Measurements from ENCODE around the gene DNAJC5. TPM values are rescaled to one million over a fixed set of nuclear protein-coding genes. Genes with fewer than 3 reads are reported as not detected.

The DNAJC5 gene
- total RNA-seq, 1 donor from 2014 or later, result 42.3 TPM

GRCh38 chr20:63976980-63977738 lies 82.2 kb downstream of the DNAJC5 start:
- Mint-ChIP-seq H3K27ac (peak overlapping the region; percentile 92), H3K4me3 (peak overlapping the region; percentile 87), H3K36me3 (ENCODE audit: low read depth) (peaks cover 34% of the 10 kb centered on the region), H3K27me3 (no peaks in the 10 kb centered on the region), H3K9me3 (no peaks in the 10 kb centered on the region), H3K4me1 (peaks cover 54% of the 10 kb centered on the region)
- intact Hi-C loops (cut with micrococcal nuclease), result loop anchor here (5.0 to 10.0 kb wide), 2 partner anchors 242 to 440 kb away; partner anchors contain the start of genes LIME1, PTK6 and SLC2A4RG
- DNase-seq, result peak; percentile 64

- H3K36me3 Mint-ChIP-seq (ENCODE audit: low read depth), result peaks cover 39% of the 10 kb centered on the region
- intact Hi-C loops (cut with micrococcal nuclease), result loop anchor here (5.0 to 10.0 kb wide), 2 partner anchors 243 to 441 kb away; partner anchors contain the start of genes LIME1, PTK6 and SLC2A4RG
Measured at GRCh38 chr20:63977739-63978276, 82.9 kb downstream of the DNAJC5 start.

DNA sequence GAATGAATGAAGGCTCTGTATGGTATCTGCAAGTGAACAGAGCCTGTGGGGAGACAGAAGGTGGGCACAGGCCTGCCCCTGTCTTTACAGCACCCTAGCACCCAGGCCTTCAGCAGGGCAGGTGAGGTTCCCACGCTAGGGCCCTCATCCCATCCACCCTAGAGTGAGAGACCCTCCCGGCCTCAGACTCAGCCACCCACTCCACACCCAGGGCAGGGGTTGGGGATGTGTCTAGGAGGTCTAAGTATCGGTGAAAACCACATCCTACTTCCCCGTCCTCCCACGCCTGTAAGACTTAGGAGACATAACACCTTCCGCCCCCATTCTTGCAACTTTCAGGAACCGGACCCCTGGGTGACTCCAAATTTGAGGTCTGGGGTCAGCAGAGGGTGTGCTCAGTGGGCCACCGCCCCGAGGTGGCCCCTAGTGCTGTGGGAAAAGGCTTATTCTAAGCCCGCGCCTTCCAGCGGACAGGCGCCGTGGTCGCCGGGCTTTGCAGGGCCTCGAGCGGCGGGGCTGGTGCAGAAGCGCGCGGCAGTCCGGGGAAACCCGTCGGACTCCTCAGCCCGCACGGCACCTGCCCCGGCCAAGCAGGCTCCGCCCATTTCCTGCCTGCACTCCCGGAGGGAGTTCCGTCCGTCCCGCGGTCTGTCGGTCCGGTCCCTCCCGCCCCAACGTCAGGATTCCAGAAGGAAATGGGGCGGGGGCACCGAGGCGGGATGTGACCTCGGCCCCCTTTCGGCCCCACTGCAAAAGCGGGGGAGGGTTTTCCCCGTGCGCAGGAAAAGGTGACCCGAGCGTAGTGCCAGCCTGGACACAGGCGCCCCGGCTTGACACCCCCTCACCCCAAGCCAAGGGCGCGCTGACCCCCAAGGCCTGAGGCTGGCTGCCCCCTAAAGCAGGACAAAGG lies 83.6 kb downstream of the DNAJC5 start:
- DNase-seq, result peak; percentile 92
- Mint-ChIP-seq H3K36me3 (ENCODE audit: low read depth) (peaks cover 41% of the 10 kb centered on the region), H3K9me3 (no peaks in the 10 kb centered on the region), H3K27ac (peak overlapping the region; percentile 92), H3K4me1 (peaks cover 61% of the 10 kb centered on the region), H3K4me3 (peak overlapping the region; percentile 87), H3K27me3 (no peaks in the 10 kb centered on the region)
- intact Hi-C loops (cut with micrococcal nuclease), result loop anchor here (5.0 to 10.0 kb wide), 2 partner anchors 244 to 441 kb away; partner anchors contain the start of genes LIME1, PTK6 and SLC2A4RG

More at GRCh38 chr20:63977739-63978276, 82.9 kb downstream of the DNAJC5 start:
- H3K27me3 Mint-ChIP-seq, result no peaks in the 10 kb centered on the region
- peak overlapping the region; percentile 92 for H3K27ac Mint-ChIP-seq
- H3K4me1 Mint-ChIP-seq, result peaks cover 59% of the 10 kb centered on the region
- peak; percentile 86 for DNase-seq
- no peaks in the 10 kb centered on the region for H3K9me3 Mint-ChIP-seq
- peak overlapping the region; percentile 87 for H3K4me3 Mint-ChIP-seq

DNA sequence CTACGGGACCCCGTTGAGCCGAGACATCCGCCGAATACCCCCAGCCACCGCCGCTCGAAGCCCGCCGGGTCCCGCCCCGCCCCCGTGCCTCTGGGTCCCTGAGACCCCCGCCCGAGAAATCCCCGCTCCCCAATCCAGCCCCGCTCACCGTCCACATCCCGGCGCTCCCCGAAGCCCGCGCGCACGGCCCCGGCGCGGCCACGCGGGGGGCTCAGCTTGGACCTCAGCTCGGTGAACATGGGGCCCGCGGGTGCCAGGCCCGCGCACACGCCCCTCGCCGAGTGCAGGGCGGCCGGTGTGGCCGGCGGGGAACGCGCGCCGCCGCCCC lies 84.3 kb downstream of the DNAJC5 start:
- Mint-ChIP-seq H3K4me3 (peak overlapping the region; percentile 87), H3K9me3 (no peaks in the 10 kb centered on the region), H3K27me3 (no peaks in the 10 kb centered on the region), H3K36me3 (ENCODE audit: low read depth) (peaks cover 38% of the 10 kb centered on the region), H3K4me1 (peaks cover 57% of the 10 kb centered on the region), H3K27ac (peak overlapping the region; percentile 92)
- no peak for DNase-seq
- intact Hi-C loops (cut with micrococcal nuclease), result loop anchor here (5.0 to 10.0 kb wide), 2 partner anchors 244 to 442 kb away; partner anchors contain the start of genes LIME1, PTK6 and SLC2A4RG

- Mint-ChIP-seq H3K4me3 (peak within 1 kb of the TSS; percentile 99), H3K36me3 (ENCODE audit: low read depth) (peaks cover 41% of the 10 kb centered on the region), H3K27ac (peak within 1 kb of the TSS; percentile 100), H3K4me1 (peaks cover 61% of the 10 kb centered on the region), H3K27me3 (no peaks in the 10 kb centered on the region), H3K9me3 (no peaks in the 10 kb centered on the region)
- intact Hi-C loops (cut with micrococcal nuclease), result loop anchor here (1.0 to 10.0 kb wide), 8 partner anchors 59 to 442 kb away; partner anchors contain the start of genes DNAJC5, GMEB2, LIME1 and PTK6
- peak; percentile 90 for DNase-seq
Measured at GRCh38 chr20:63979557-63980316, 84.8 kb downstream of the DNAJC5 start, which contains the start of gene SAMD10. Gene SAMD10, minus strand, starts transcription at chr20:63979642. Its CDS starts 175 bp downstream, at chr20:63979467.

DNA sequence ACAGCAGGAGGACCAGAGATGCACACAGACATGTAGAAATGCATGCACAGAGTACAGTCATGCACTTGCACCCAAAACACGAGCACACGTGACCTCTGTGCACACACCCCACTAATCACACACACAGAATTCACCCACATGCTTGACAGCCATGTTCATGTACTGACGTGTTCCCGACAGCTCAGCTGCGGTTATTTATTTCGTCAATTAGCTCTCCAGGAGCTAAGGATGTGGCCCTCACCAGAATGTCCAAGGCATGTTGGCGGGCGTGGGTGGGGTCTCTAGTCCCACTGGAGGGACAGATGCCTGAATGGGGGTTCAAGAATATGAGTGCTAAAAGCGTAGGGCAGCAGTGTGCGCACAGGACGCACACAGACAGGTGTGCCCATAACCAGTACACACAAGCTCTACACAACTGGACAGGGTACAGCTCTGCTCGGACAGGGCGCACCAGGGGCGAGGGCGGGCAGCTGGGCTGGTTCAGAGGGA lies 85.4 kb downstream of the DNAJC5 start:
- DNase-seq, result no peak
- H3K9me3 Mint-ChIP-seq, result no peaks in the 10 kb centered on the region
- H3K4me3 Mint-ChIP-seq, result peak overlapping the region; percentile 99
- no peaks in the 10 kb centered on the region for H3K27me3 Mint-ChIP-seq
- intact Hi-C loops (cut with micrococcal nuclease), result loop anchor here (1.0 to 5.0 kb wide), 6 partner anchors 58 to 354 kb away; partner anchors contain the start of genes DNAJC5, GMEB2, TCEA2 and TPD52L2
- peaks cover 60% of the 10 kb centered on the region for H3K4me1 Mint-ChIP-seq
- peak overlapping the region; percentile 100 for H3K27ac Mint-ChIP-seq
- H3K36me3 Mint-ChIP-seq (ENCODE audit: low read depth), result peaks cover 40% of the 10 kb centered on the region

GRCh38 chr20:63980806-63981728 lies 86.1 kb downstream of the DNAJC5 start, which contains the start of gene PRPF6:
Gene PRPF6, plus strand, starts transcription at chr20:63981132. Its CDS starts 114 bp downstream, at chr20:63981246.
- peaks cover 43% of the 10 kb centered on the region for H3K36me3 Mint-ChIP-seq (ENCODE audit: low read depth)
- intact Hi-C loops (cut with micrococcal nuclease), result loop anchor here (1.0 to 5.0 kb wide), 7 partner anchors 25 to 354 kb away; partner anchors contain the start of genes DNAJC5, GMEB2, TCEA2 and TPD52L2
- H3K27me3 Mint-ChIP-seq, result no peaks in the 10 kb centered on the region
- peak; percentile 99 for DNase-seq
- H3K27ac Mint-ChIP-seq, result peak within 1 kb of the TSS; percentile 100
- no peaks in the 10 kb centered on the region for H3K9me3 Mint-ChIP-seq
- peaks cover 58% of the 10 kb centered on the region for H3K4me1 Mint-ChIP-seq
- peak within 1 kb of the TSS; percentile 99 for H3K4me3 Mint-ChIP-seq

DNA sequence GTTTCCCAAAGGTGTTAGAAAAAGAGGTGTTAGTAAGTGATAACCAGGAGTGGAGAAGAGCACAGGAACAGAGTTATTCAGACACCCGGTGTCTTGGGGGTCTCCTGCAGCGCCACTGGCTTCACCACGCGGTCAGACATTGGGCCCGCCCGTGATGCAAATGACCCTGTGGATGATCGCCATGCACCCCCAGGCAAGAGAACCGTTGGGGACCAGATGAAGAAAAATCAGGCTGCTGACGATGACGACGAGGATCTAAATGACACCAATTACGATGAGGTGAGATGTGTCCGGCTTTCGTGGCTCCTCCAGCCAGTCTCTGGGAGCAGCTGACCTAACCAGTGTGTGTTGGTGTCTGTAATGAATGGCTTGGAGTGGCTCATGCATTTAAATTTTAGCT lies 88.0 kb downstream of the DNAJC5 start:
- peak overlapping the region; percentile 40 for H3K4me3 Mint-ChIP-seq
- H3K36me3 Mint-ChIP-seq (ENCODE audit: low read depth), result peaks cover 44% of the 10 kb centered on the region
- no peak overlapping the region for H3K27ac Mint-ChIP-seq

More for the DNA sequence above, 88.0 kb downstream of the DNAJC5 start:
- Mint-ChIP-seq H3K27me3 (no peaks in the 10 kb centered on the region), H3K4me1 (peaks cover 43% of the 10 kb centered on the region), H3K9me3 (no peaks in the 10 kb centered on the region)
- no peak for DNase-seq
- intact Hi-C loops (cut with micrococcal nuclease), result loop anchor here (5.0 kb wide), 1 partner anchor 139 kb away; no protein-coding TSS in a partner anchor

Other genes with a start within 250 kb of the DNAJC5 start
- gene STMN3, start 241.7 kb upstream of the DNAJC5 start, total RNA-seq, result 9.7 and 10.7 TPM in 2 replicates
- gene RTEL1, start 236.8 kb upstream of the DNAJC5 start, total RNA-seq, result 60.7 and 64.7 TPM in 2 replicates
- gene TNFRSF6B, start 198.5 kb upstream of the DNAJC5 start, total RNA-seq, result not detected in 2 replicates
- gene ARFRP1, start 187.2 kb upstream of the DNAJC5 start, total RNA-seq, result 63.4 and 70.4 TPM in 2 replicates
- 37.3 and 38.1 TPM in 2 replicates for gene ZGPAT, start 187.1 kb upstream of the DNAJC5 start, total RNA-seq
- 10.1 and 12.2 TPM in 2 replicates for gene LIME1, start 158.5 kb upstream of the DNAJC5 start, total RNA-seq
- 41.0 and 43.6 TPM in 2 replicates for gene SLC2A4RG, start 155.3 kb upstream of the DNAJC5 start, total RNA-seq
- 0.84 and 1.0 TPM in 2 replicates for gene ZBTB46, start 63.9 kb upstream of the DNAJC5 start, total RNA-seq
- gene ABHD16B, start 33.6 kb upstream of the DNAJC5 start, total RNA-seq, result 0.19 TPM in 1 of 2 replicates, not detected in the other
- 75.9 and 78.8 TPM in 2 replicates for gene TPD52L2, start 29.9 kb upstream of the DNAJC5 start, total RNA-seq
- gene UCKL1, start 61.3 kb downstream of the DNAJC5 start, total RNA-seq, result 48.1 and 49.5 TPM in 2 replicates
- 26.0 and 26.9 TPM in 2 replicates for gene ZNF512B, start 74.8 kb downstream of the DNAJC5 start, total RNA-seq
- gene SAMD10, start 84.5 kb downstream of the DNAJC5 start, total RNA-seq, result 34.4 and 37.5 TPM in 2 replicates
- 79.5 and 81.3 TPM in 2 replicates for gene PRPF6, start 86.0 kb downstream of the DNAJC5 start, total RNA-seq
- gene C20orf204, start 141.1 kb downstream of the DNAJC5 start, total RNA-seq, result 5.5 and 6.8 TPM in 2 replicates
- 0.84 and 0.92 TPM in 2 replicates for gene SOX18, start 154.5 kb downstream of the DNAJC5 start, total RNA-seq
- gene TCEA2, start 168.1 kb downstream of the DNAJC5 start, total RNA-seq, result 35.4 and 36.8 TPM in 2 replicates
- 50.0 TPM in 2 replicates for gene RGS19, start 184.4 kb downstream of the DNAJC5 start, total RNA-seq
- 0.23 and 0.28 TPM in 2 replicates for gene OPRL1, start 185.0 kb downstream of the DNAJC5 start, total RNA-seq
- 0.23 TPM in 1 of 2 replicates, not detected in the other for gene LKAAEAR1, start 189.3 kb downstream of the DNAJC5 start, total RNA-seq
- gene NPBWR2, start 212.4 kb downstream of the DNAJC5 start, total RNA-seq, result not detected in 2 replicates

Measured in activated CD4-positive, alpha-beta T cell treated with anti-CD3 and anti-CD28 coated beads, Interleukin-2, amount 10 ng/mL, durations not matched to agents 24 days and 14 days (primary cell).